Mononuclear cell (primary cell): Measurements from ENCODE around the gene MARCHF6. TPM values are rescaled to one million over a fixed set of nuclear protein-coding genes. Genes with fewer than 3 reads are reported as not detected.
"Not testable (repeated sequence)": the region's sequence is repeated elsewhere in the genome, so short reads cannot be mapped to it uniquely, and the experiment has no call there.

ENCODE experiments used
- H3K27me3 ChIP-seq: 2 replicates; pipeline ENCODE4 v1.6.0; 2011; ENCODE audit warnings: low read length, control low read depth; ENCODE audit not compliant: insufficient read depth
- H3K4me1 ChIP-seq: 2 replicates; pipeline ENCODE4 v1.5.1; 2011; ENCODE audit warnings: mild to moderate bottlenecking, low read length, control low read depth; ENCODE audit not compliant: insufficient read depth
- H3K4me3 ChIP-seq: 2 replicates; pipeline ENCODE4 v1.5.1; 2011; ENCODE audit warnings: mild to moderate bottlenecking, low read length, moderate library complexity
- H3K9me3 ChIP-seq: 2 replicates; pipeline ENCODE4 v1.5.1; 2011; ENCODE audit warnings: low read depth, mild to moderate bottlenecking, control low read depth, low read length
- total RNA-seq: library from RNA; depleted of rRNA; stranded (reverse); fragments of >200 nt; gene quantifications from one replicate; pipeline ENCODE4 v1.2.3, GENCODE V29; 2012

MARCHF6 gene
- total RNA-seq, 1 donor: 140 TPM

DNA sequence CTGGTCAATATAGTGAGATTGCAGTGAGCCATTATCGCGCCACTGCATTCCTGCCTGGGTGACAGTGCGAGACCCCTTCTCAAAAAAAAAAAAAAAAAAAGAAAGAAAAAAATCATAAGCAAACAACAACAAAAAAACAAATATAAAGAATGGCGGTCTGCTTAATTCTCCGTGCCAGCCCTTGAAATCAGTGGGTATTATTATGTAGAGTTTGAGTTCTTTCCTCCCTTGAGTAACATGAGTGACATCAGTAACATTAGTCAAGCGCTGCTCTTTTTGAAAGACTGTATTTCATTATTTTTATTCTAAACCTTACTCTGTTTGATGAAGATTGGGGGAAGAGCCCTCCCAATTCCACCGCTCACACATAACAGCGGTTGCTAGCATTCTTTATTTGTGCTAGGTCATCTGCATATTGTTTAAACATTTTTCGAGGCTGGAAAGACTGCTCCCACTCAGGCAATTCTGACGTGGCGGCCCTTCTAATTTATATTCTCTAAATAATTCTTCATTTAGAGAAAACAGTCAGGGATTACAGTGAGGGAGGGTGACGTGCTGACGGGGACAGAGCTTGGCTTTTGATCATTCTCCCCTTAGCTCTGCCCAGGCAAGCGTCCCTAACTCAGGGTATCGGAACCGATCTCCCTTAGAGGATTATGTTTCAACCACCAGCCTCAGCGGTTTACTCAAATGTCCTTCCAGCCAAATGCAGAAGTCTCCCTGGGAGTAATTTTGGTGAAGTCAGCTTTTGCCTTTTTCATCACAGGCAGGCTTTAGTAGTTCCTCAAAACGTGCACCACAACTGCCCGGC is 860 bp upstream of the MARCHF6 start:
- Histone ChIP-seq H3K27me3 (no peaks in the 10 kb centered on the region), H3K9me3 (no peaks in the 10 kb centered on the region), H3K4me1 (peaks cover 21% of the 10 kb centered on the region), H3K4me3 (peak overlapping the region; percentile 79)

- H3K4me1 ChIP-seq: peaks cover 27% of the 10 kb centered on the region
- H3K9me3 ChIP-seq: no peaks in the 10 kb centered on the region
- no peaks in the 10 kb centered on the region for H3K27me3 ChIP-seq
- peak overlapping the region; percentile 79 for H3K4me3 ChIP-seq
These were observed 765 bp downstream of the MARCHF6 start for GRCh38 chr5:10354048-10354872.

DNA sequence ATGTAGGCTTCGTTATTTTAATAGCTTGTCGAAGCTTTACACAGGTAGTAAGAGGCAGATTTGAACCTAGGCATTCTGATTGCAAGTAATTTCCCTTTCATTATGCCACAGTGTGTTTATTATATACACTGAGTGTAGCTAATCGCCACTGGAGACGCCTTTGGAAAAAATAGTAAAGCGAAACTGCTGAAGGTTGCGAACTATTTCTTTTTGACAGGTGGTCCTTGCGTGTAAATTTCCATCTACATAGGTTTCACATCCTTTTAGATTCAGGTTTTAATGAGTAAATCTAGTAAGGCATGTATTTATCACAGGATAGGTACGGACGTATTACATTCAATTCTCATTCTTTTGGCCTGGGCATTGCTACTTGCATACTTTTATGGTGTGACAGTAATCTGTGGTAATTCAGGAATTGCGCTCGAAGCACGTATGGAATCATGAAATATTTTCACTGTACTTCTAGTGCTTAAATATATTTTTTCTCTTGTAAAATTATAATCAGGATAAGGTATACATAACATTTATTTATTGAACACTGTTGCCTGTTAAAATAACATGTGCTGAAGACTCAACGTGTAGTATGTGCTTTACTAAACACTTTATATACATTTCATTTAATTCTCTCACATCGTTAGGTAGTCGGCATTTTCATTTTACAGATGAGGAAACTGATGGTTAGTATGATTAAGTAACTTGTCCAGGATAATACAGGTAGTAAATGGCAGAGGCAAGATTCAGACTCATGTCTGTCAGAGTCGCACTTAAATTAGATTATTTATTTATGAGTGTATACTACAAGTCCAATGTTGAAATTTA is 1.8 kb downstream of the MARCHF6 start:
- Histone ChIP-seq H3K4me3 (peak overlapping the region; percentile 79), H3K27me3 (no peaks in the 10 kb centered on the region), H3K4me1 (peaks cover 30% of the 10 kb centered on the region), H3K9me3 (no peaks in the 10 kb centered on the region)

DNA sequence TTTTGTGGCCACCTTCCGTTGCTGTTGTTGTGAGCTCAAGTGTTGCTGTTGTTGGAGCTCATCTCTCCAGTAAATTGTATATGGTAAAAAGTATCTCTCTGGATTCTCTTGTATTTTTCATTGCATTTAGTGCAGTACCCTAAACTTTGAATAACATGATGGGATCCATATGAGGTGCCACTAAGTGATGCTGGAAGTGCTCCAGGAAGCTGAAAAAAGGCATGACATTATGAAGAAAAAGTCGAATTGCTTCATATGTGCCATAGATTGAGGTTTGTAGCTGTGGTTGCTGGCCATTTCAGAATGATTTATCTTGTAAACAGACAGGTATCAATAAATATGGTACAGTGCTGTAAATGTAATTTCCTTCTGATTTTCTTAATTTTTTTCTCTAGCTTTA is 5.5 kb downstream of the MARCHF6 start:
- Histone ChIP-seq H3K27me3 (no peaks in the 10 kb centered on the region), H3K4me3 (no peak overlapping the region), H3K4me1 (peaks cover 24% of the 10 kb centered on the region), H3K9me3 (no peaks in the 10 kb centered on the region)

DNA sequence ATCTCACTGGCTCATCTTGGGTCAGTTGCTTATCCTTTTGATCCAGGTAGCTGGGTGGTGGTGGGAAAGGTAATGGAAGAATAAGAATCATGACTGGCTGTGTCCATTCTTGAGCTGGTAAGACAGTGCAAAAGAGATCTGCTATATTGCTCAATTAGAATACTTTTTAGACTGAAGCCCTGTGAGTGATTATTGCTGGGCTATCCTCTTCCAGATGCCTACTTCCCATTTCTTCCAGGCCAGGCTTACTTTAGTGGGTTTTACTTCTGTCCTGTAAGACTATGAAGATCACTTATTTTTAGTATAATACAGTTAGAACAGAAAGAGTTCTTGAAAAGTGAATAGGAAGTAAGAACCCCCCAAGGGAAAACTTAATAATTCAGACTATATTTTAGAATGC is 7.2 kb downstream of the MARCHF6 start:
- H3K9me3 ChIP-seq: no peaks in the 10 kb centered on the region
- no peak overlapping the region for H3K4me3 ChIP-seq
- peaks cover 23% of the 10 kb centered on the region for H3K4me1 ChIP-seq
- no peaks in the 10 kb centered on the region for H3K27me3 ChIP-seq

DNA sequence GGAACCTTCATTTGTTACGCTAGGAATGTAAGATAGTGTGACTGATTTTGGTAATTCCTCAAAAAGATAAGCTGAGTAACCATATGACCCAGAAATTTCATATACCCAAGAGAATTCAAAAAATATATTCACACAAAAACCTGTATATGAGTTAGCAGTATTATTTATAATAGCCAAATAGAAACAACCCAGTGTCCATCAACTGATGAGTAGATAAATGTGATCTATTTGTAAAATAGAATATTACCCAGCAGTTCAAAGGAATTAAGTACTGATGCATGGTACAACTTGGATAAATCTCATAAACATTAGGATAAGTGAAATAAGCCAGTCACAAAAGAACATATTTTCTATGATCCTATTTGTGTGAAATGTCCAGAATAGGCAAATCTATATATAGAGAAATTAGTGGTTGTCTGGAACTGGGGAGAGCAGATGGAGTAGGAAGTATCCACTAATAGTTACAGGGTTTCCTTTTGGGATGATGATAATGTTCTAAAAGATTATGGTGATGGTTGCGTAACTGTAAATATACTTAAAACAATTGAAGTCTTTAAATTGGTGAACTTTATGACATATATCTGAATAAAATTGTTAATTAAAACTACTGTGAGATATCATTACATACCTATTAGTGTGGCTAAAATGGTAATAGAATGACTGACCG is 10.2 kb downstream of the MARCHF6 start:
- peaks cover 31% of the 10 kb centered on the region for H3K4me1 ChIP-seq
- no peak overlapping the region for H3K4me3 ChIP-seq
- no peaks in the 10 kb centered on the region for H3K9me3 ChIP-seq
- H3K27me3 ChIP-seq: no peaks in the 10 kb centered on the region

GRCh38 chr5:10364186-10364689 is 10.7 kb downstream of the MARCHF6 start:
- no peaks in the 10 kb centered on the region for H3K27me3 ChIP-seq
- no peaks in the 10 kb centered on the region for H3K9me3 ChIP-seq
- peaks cover 36% of the 10 kb centered on the region for H3K4me1 ChIP-seq
- no peak overlapping the region for H3K4me3 ChIP-seq

DNA sequence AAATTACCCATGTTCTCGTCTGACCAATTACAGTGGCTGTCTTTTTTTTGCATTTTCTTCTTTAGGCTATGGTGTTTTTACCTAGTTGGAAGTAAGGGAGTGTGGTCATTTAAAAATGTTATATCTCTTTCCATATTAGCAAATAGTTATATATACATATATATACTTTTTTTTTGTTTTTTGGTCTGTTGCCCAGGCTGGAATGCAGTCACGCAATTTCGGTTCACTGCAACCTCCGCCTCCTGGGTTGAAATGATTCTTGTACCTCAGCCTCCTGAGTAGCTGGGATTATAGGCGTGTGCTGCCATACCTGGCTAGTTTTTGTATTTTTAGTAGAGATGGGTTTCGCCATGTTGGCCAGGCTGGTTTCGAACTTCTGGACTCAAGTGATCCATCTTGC is 12.3 kb downstream of the MARCHF6 start:
- no peaks in the 10 kb centered on the region for H3K9me3 ChIP-seq
- H3K4me3 ChIP-seq: no peak overlapping the region
- H3K4me1 ChIP-seq: peaks cover 28% of the 10 kb centered on the region
- no peaks in the 10 kb centered on the region for H3K27me3 ChIP-seq

GRCh38 chr5:10366310-10367272 is 13.1 kb downstream of the MARCHF6 start:
- Histone ChIP-seq H3K27me3 (no peaks in the 10 kb centered on the region), H3K4me3 (no peak overlapping the region), H3K4me1 (peaks cover 30% of the 10 kb centered on the region), H3K9me3 (no peaks in the 10 kb centered on the region)

GRCh38 chr5:10367579-10367978 is 14.1 kb downstream of the MARCHF6 start:
- Histone ChIP-seq H3K9me3 (no peaks in the 10 kb centered on the region), H3K4me1 (peaks cover 30% of the 10 kb centered on the region), H3K27me3 (no peaks in the 10 kb centered on the region), H3K4me3 (no peak overlapping the region)

DNA sequence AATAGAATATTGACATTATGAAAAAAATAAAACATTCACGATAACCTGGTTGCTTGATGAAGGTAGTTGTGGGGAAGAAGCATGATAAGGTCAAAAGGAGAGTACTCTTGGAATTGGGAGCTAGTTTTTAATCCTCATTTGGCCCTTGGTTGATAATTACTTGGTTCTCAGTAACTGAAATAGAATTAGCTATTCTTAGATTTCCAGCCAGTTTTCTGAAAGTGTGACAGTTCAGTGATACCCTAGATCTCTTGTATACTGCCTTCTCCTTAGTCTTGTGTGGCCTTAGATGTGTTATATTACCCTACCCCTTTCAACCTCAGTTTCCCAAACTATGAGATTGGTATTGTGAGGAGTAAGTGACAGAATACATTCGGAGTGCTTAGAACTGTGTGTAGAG is 17.4 kb downstream of the MARCHF6 start:
- no peak overlapping the region for H3K4me3 ChIP-seq
- no peaks in the 10 kb centered on the region for H3K27me3 ChIP-seq
- H3K4me1 ChIP-seq: peaks cover 30% of the 10 kb centered on the region
- H3K9me3 ChIP-seq: no peaks in the 10 kb centered on the region

DNA sequence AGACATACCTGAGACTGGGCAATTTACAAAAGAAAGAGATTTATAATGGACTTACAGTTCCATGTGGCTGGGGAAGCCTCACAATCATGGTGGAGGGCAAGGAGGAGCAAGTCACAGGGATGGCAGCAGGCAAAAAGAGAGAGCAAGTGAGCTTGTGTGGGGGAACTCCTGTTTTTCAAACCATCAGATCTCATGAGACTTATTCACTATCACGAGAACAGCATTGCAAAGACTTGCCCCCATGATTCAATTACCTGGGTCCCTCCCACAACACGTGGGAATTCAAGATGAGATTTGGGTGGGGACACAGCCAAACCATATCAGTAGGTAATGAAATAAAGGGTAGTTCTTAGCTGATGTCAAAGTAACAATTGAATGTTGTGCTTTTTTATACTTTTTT is 17.9 kb downstream of the MARCHF6 start:
- not testable (repeated sequence) for H3K4me3 ChIP-seq, H3K27me3 ChIP-seq, H3K9me3 ChIP-seq
- H3K4me1 ChIP-seq: peaks cover 26% of the 10 kb centered on the region
